ENCODE results near the gene EVL.
"Not testable (repeated sequence)": the region's sequence is repeated elsewhere in the genome, so short reads cannot be mapped to it uniquely, and the experiment has no call there.

Gene EVL

DNA sequence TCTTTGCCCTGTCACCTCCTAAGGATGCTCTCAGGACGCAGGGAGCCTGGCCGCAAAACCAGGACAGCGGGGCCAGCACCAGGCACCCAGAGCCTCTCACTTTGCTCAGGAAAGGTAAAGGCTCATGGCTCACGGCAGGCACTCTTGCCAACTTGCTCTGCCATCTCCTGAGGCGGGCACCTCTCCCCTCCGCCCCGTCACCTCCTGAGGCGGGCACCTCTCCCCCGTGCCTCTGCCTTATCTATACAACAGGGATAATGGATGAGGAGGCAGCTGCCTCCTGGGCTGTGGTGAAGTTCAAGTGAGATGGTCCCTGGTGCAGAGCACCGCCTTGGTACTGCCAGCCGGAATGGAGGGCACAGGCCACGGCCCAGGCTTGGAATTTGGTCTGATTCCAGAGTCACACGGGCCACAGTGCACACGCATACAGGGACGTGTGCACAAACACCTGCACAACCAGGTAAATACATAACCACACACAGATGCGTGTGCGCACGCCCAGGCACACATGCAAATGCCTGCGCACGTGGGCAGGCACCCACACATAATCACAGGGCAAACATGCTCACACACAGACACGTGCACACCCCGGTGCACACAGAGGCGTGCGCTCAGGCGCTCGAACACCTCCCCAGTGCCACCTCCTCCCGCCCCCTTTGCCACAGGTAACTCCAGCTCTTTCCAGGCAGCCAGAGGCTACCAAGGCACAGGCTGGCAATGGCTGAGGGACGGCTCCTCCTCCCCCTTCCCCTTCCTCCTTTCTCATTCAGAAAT is 82.7 kb downstream of the EVL start:
- DNase-seq (ENCODE audit: low read depth): no peak

DNA sequence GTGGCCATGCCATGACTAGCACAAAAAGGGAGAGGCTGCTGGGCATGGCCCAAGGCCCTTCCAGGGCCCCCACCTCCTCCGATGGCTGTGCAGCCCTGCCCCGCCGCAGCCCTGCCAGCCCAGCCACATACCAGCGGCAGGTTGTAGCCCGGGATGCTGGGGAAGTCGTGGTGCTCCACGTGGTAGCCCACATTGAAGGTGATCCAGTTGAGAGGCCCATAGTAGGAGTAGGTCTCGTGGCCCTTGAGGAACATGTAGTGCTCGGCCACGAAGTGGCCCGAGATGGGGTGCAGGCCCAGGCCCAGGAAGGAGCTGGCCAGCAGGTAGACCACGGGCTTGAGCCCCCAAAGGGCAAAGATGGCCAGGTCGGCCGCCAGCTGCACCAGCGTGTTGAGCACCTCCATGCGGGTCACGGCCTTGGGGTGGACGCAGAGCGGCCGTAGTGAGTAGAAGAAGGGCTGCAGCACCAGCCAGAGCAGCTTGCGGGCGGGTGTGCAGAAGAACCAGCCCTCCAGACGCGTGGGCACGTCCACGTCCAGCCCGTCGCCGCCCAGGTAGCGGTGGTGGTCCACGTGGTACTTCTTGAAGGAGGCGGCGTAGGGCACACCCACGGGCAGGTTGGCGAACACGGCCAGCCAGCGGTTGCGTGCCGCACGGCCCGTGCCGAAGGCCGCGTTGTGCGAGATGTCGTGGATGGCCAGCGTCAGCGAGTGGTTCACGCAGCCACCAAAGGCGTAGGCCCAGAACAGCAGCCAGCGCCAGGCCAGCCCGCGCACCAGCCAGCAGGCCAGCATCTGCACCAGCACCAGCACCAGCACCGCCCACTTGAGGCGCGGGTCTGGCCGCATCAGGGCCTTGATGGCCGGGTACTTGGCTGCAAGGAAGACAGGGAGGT is 83.9 kb downstream of the EVL start:
- DNase-seq (ENCODE audit: low read depth): no peak

DNA sequence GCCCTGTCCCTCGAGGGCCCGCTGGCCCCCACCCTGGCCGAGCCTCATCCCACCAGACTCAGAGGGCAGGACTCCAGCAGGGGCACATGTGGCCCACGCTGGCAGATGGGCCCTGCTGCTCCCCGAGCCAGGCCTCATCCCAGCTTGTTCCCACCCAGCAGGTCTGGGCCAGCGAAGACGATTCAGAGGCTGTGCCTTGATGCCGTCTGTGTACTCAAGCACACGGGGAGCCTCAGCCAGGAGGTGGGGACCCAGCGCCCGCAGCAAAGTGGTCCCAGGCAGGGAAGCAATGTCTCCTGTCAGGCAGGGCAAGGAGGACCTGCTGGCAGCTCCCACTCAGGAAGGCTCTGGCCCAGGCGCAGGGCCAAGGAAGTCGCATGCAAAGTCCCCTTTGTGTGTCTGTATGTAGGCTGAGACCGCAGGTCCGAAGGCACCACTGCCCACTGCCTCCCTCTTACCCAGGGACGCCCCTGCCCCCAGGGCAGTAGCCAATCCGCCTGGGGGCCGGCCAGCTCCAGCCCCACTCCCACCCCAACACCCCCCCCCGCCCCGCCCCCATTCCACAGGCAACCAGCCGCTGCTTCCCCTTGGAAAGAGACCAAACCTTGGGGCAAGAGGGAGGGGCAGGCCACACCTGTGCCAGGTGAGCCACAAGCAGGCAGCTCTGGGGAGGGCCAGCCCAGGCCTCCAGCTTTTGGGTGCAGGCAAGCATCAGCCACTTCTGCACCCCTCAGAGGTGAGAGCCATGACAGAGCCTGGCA is 84.8 kb downstream of the EVL start:
- DNase-seq (ENCODE audit: low read depth): no peak

DNA sequence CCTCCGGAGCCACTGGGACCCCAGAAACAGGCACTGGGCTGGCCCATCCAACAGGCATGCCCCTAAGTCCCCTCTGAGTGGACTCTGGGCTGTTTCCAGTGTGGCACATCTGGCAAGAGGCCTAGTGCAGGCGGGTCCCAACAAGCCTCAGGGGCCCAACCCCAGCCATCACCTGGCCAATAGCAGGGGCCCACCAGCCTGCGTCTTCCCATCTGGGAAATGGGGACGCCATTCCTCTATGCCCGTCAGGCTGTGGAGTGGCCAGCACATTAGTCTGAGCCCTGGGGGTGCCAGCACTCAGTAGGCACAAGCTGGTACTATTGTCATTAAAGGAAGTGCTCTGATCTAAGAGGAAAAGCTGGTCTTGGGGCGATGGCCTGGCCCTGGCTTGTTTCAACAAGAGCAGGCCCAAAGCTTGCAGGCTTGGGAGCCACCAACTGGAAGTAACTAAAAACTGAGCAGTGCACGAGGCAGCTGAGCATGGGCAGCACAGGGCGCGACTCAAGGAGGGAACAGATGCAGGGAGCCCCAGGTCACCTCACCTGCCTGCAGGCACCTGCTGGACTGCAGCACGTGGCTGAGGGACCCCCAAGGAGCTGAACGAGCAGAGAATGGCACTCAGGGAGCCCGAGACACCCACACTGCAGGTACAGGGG is 85.8 kb downstream of the EVL start:
- no peak for DNase-seq (ENCODE audit: low read depth)

- no peak for DNase-seq (ENCODE audit: low read depth)
Measured at GRCh38 chr14:100152091-100152490, 86.9 kb downstream of the EVL start.

GRCh38 chr14:100153560-100153959 is 88.3 kb downstream of the EVL start:
- no peak for DNase-seq (ENCODE audit: low read depth)

DNA sequence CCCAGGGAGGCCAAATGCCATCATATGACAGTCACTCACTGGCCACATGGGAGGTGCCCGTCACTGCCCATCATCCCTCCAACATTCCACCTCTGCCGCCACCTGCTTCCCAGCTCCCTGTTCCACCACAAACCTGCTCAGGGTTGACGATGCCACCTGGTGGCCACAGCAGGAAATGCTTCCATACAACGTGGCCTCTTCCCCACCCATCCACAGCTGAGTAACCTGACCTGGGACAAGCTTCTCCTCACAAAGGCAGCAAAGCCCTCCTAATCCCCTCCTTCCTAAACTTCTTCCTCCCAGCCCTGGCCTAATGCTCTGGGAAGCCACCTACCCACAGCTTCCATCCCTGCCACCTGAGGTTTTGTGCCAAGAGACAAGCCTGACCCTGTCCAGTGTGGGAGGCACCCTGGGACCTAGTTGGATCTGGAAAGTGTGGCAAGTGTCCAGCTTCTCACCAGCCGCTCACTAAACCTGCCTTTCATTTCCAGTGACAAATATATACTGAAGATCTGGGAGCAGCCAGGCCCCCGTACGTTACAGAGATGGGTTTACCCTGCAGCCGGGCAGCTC is 89.9 kb downstream of the EVL start:
- no peak for DNase-seq (ENCODE audit: low read depth)

GRCh38 chr14:100155756-100156616 is 90.8 kb downstream of the EVL start:
- no peak for DNase-seq (ENCODE audit: low read depth)

- DNase-seq (ENCODE audit: low read depth): no peak
Measured at GRCh38 chr14:100156776-100157175, 91.6 kb downstream of the EVL start.

DNA sequence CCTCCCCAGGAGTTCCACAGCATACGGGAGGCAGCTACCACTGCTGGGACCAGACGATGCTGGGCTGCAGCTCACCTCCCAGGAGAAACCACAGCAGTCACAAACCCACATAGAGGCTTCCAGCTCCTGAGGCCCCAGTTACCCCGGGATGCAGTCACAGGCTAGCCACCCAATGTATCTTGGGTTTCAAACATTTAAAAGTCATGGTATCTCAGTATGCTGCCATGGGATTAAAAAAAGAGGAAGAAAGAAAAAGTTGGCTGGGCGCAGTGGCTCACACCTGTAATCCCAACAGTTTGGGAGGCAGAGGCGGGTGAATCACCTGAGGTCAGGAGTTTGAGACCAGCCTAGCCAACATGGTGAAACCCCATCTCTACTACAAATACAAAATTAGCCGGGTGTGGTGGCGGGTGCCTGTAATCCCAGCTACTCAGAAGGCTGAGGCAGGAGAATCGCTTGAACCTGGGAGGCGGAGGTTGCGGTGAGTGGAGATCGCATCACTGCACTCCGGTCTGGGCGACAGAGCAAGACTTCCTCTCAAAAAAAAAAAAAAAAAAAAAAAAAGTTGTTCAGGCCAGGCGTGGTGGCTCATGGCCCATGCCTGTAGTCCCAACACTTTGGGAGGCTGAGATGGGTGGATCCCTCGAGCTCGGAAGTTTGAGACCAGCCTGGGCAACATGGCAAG is 92.5 kb downstream of the EVL start:
- not testable (repeated sequence) for DNase-seq (ENCODE audit: low read depth)

- no peak for DNase-seq (ENCODE audit: low read depth)
Measured at GRCh38 chr14:100158566-100159093, 93.4 kb downstream of the EVL start.

- peak; percentile 24 for DNase-seq (ENCODE audit: low read depth)
Measured at GRCh38 chr14:100159094-100159864, 94.1 kb downstream of the EVL start, which contains the start of gene DEGS2. Gene DEGS2 (minus strand): TSS chr14:100159645. CDS start chr14:100159587, 58 bp downstream.

- no peak for DNase-seq (ENCODE audit: low read depth)
Measured at GRCh38 chr14:100159865-100160533, 94.8 kb downstream of the EVL start.

GRCh38 chr14:100160534-100160916 is 95.3 kb downstream of the EVL start:
- no peak for DNase-seq (ENCODE audit: low read depth)

DNA sequence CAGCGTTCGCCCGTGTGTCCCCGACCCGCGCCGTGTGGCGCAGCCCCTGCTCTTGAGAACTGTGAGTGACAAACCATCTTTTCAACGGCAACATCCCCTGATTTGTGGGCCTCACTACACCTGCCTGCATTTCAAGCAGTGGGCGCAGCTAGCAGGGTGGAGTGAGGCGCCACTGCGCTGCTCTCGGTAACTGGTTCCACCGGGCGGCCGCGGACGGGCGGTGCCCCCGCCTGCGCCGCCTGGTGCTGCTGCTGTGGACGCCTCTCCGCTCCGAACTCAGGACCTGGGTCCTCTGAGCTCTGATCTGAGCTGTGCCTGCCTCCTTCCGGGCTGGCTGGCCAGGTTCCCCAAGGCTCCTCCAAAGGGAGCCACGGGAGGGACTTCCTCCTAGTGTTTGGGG is 100.2 kb downstream of the EVL start:
- DNase-seq (ENCODE audit: low read depth): no peak

- DNase-seq (ENCODE audit: low read depth): no peak
Measured at GRCh38 chr14:100165831-100166440, 100.7 kb downstream of the EVL start.

GRCh38 chr14:100168506-100168905 is 103.3 kb downstream of the EVL start:
- no peak for DNase-seq (ENCODE audit: low read depth)

GRCh38 chr14:100170880-100171279 is 105.7 kb downstream of the EVL start:
- no peak for DNase-seq (ENCODE audit: low read depth)
